Upper lobe of right lung (tissue), 1 donor: ENCODE data around the gene CHAT. TPM values are rescaled to one million over a fixed set of nuclear protein-coding genes. Genes with fewer than 3 reads are reported as not detected.
"Not testable (repeated sequence)": the region's sequence is repeated elsewhere in the genome, so short reads cannot be mapped to it uniquely, and the experiment has no call there.

Experiments used
- ATAC-seq: fragments of 200-7000 bp; cut with Tn5 transposase; one replicate; pipeline ENCODE4 v1.9.1; 2020; ENCODE audit warnings: mild to moderate bottlenecking, moderate library complexity
- DNase-seq: peaks from one replicate; pipeline ENCODE4 v3.0.0-alpha.2; 2020
- H3K27ac ChIP-seq: fragments of 200-600 bp; one replicate; pipeline ENCODE4 v1.8.0; 2022
- H3K27me3 ChIP-seq: fragments of 200-600 bp; one replicate; pipeline ENCODE4 v1.8.0; 2022; ENCODE audit warnings: mild to moderate bottlenecking
- H3K36me3 ChIP-seq: fragments of 200-600 bp; one replicate; pipeline ENCODE4 v1.8.0; 2022
- H3K4me1 ChIP-seq: fragments of 200-600 bp; one replicate; pipeline ENCODE4 v1.8.0; 2022
- H3K4me3 ChIP-seq: fragments of 200-600 bp; one replicate; pipeline ENCODE4 v1.8.0; 2022; ENCODE audit warnings: mild to moderate bottlenecking
- H3K9me3 ChIP-seq: fragments of 200-600 bp; one replicate; pipeline ENCODE4 v1.8.0; 2022
- CTCF ChIP-seq: fragments of 200-600 bp; IDR thresholded peaks from one replicate; pipeline ENCODE4 v1.8.0; 2022; ENCODE audit warnings: antibody characterized with exemption
- intact Hi-C: fragments of 100-400 bp; cut with DNase I; formaldehyde crosslinking; loops from one replicate; pipeline ENCODE4 v1.11.0; 2022
- total RNA-seq: library from RNA; stranded (reverse); fragmentation: NEBNext Ultra II Directional; extraction: Animal tissue kit (Norgen Biotek cat#: 25700); gene quantifications from one replicate; pipeline ENCODE4 v1.2.1, GENCODE V29; 2021
- donor health status: DM: no; HTN: yes; CAD: no; lungs with severe emphysema.

CHAT gene
- total RNA-seq, 1 donor from 2014 or later: not detected

GRCh38 chr10:49666685-49667084 is 52.8 kb downstream of the CHAT start:
- DNase-seq (no peak), ATAC-seq (no peak)
- Histone ChIP-seq H3K36me3 (no peaks in the 10 kb centered on the region), H3K27me3 (no peaks in the 10 kb centered on the region), H3K4me3 (no peak overlapping the region), H3K4me1 (no peaks in the 10 kb centered on the region), H3K27ac (no peak overlapping the region), H3K9me3 (no peaks in the 10 kb centered on the region)
- TF ChIP-seq CTCF: no peak
- intact Hi-C loops: no loop called here

- DNase-seq: no peak
- TF ChIP-seq CTCF: no peak
- ATAC-seq: no peak
- Histone ChIP-seq H3K9me3 (no peaks in the 10 kb centered on the region), H3K4me1 (no peaks in the 10 kb centered on the region), H3K27me3 (peaks cover 7% of the 10 kb centered on the region), H3K4me3 (no peak overlapping the region), H3K36me3 (no peaks in the 10 kb centered on the region), H3K27ac (no peak overlapping the region)
- intact Hi-C loops: no loop called here
These were observed 54.2 kb downstream of the CHAT start for GRCh38 chr10:49667991-49668390.

GRCh38 chr10:49668684-49669083 is 54.8 kb downstream of the CHAT start:
- Histone ChIP-seq H3K9me3 (no peaks in the 10 kb centered on the region), H3K27ac (no peak overlapping the region), H3K27me3 (peaks cover 7% of the 10 kb centered on the region), H3K4me3 (no peak overlapping the region), H3K4me1 (no peaks in the 10 kb centered on the region), H3K36me3 (no peaks in the 10 kb centered on the region)
- intact Hi-C loops: no loop called here
- TF ChIP-seq CTCF: no peak
- no peak for DNase-seq
- no peak for ATAC-seq

GRCh38 chr10:49678827-49679479 is 65.1 kb downstream of the CHAT start:
- no peaks in the 10 kb centered on the region for H3K9me3 ChIP-seq
- no peaks in the 10 kb centered on the region for H3K36me3 ChIP-seq
- H3K4me1 ChIP-seq: no peaks in the 10 kb centered on the region
- intact Hi-C loops: no loop called here
- no peak for TF ChIP-seq CTCF
- peaks cover 31% of the 10 kb centered on the region for H3K27me3 ChIP-seq
- no peak overlapping the region for H3K4me3 ChIP-seq
- ATAC-seq (no peak), DNase-seq (no peak)
- no peak overlapping the region for H3K27ac ChIP-seq

- DNase-seq (no peak), ATAC-seq (peak; percentile 84)
- H3K4me1 ChIP-seq: no peaks in the 10 kb centered on the region
- H3K9me3 ChIP-seq: no peaks in the 10 kb centered on the region
- peaks cover 31% of the 10 kb centered on the region for H3K27me3 ChIP-seq
- H3K36me3 ChIP-seq: no peaks in the 10 kb centered on the region
- no peak within 1 kb of the TSS for H3K27ac ChIP-seq
- no peak for TF ChIP-seq CTCF
- no peak within 1 kb of the TSS for H3K4me3 ChIP-seq
- intact Hi-C loops: no loop called here
These were observed 65.7 kb downstream of the CHAT start, which contains the start of gene C10orf53 for GRCh38 chr10:49679480-49679893. TSS of gene C10orf53 (plus strand) at chr10:49679651. CDS start at chr10:49679698, 47 bp downstream.

- H3K9me3 ChIP-seq, H3K4me3 ChIP-seq, H3K36me3 ChIP-seq, H3K4me1 ChIP-seq, ATAC-seq, H3K27ac ChIP-seq, intact Hi-C loops, DNase-seq: not testable (repeated sequence)
- peaks cover 31% of the 10 kb centered on the region for H3K27me3 ChIP-seq
These were observed 68.6 kb downstream of the CHAT start for GRCh38 chr10:49682449-49682848.
